Ishikawa (cell line): ENCODE measurements around the gene IFT43.

Experiments
- NFIC ChIP-seq: IDR thresholded peaks from 2 replicates; pipeline ENCODE4 v1.6.1; 2012
- RAD21 ChIP-seq: IDR thresholded peaks from 2 replicates; pipeline ENCODE4 v1.6.1; 2012; ENCODE audit warnings: low read depth
- TEAD4 ChIP-seq: IDR thresholded peaks from 2 replicates; pipeline ENCODE4 v1.6.1; 2012

GRCh38 chr14:75986439-75986765, 839 bp downstream of the IFT43 start:
- TF ChIP-seq NFIC (no peak), TEAD4 (no peak), RAD21 (no peak)
